Ishikawa (cell line): ENCODE data around the gene GAP43.

ENCODE experiments used
- CREB1 ChIP-seq: IDR thresholded peaks from 2 replicates; pipeline ENCODE4 v1.6.1; 2012; ENCODE audit warnings: low read depth
- EP300 ChIP-seq: IDR thresholded peaks from 2 replicates; pipeline ENCODE4 v1.6.1; 2012; ENCODE audit warnings: borderline replicate concordance
- YY1 ChIP-seq: IDR thresholded peaks from 2 replicates; pipeline ENCODE4 v1.6.1; 2012; ENCODE audit warnings: low read depth
- TF ChIP-seq, protein P1 (sequence below): IDR thresholded peaks from 2 replicates; pipeline ENCODE4 v1.6.1; 2012; ENCODE audit warnings: low read depth, mild to moderate bottlenecking

DNA sequence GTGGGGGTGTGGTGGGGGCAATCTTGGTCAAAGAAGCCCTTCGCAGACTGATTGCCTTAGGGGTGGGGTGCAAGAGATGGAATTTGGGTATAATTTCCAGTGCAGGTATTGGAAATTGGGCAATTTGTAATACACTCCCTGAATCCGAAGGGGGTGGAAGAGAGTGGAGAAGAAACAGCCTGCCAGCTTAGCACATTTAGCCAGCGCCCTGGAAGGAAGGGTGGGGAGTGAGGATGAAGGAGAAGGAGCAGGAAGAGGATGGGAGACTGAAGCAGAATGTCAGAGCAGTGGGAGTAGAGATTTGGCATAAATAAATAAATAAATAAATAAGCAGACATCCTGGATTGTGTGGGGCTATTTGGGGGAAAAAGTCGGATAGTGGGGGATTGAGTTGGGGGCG lies 1.6 kb downstream of the GAP43 start:
- TF ChIP-seq, protein P1, sequence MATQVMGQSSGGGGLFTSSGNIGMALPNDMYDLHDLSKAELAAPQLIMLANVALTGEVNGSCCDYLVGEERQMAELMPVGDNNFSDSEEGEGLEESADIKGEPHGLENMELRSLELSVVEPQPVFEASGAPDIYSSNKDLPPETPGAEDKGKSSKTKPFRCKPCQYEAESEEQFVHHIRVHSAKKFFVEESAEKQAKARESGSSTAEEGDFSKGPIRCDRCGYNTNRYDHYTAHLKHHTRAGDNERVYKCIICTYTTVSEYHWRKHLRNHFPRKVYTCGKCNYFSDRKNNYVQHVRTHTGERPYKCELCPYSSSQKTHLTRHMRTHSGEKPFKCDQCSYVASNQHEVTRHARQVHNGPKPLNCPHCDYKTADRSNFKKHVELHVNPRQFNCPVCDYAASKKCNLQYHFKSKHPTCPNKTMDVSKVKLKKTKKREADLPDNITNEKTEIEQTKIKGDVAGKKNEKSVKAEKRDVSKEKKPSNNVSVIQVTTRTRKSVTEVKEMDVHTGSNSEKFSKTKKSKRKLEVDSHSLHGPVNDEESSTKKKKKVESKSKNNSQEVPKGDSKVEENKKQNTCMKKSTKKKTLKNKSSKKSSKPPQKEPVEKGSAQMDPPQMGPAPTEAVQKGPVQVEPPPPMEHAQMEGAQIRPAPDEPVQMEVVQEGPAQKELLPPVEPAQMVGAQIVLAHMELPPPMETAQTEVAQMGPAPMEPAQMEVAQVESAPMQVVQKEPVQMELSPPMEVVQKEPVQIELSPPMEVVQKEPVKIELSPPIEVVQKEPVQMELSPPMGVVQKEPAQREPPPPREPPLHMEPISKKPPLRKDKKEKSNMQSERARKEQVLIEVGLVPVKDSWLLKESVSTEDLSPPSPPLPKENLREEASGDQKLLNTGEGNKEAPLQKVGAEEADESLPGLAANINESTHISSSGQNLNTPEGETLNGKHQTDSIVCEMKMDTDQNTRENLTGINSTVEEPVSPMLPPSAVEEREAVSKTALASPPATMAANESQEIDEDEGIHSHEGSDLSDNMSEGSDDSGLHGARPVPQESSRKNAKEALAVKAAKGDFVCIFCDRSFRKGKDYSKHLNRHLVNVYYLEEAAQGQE = no peak
- no peak for TF ChIP-seq CREB1
- no peak for TF ChIP-seq YY1
- TF ChIP-seq EP300 = no peak
